CD4-positive, alpha-beta T cell treated with Interleukin-6 at 100 ng/mL for 8 hours (primary cell): ENCODE data around the gene AK9.
"Not testable (repeated sequence)": the region's sequence is repeated elsewhere in the genome, so short reads cannot be mapped to it uniquely, and the experiment has no call there.

ENCODE experiments used
- DNase-seq: peaks from one replicate; pipeline ENCODE4 v3.0.0-alpha.2; 2020; ENCODE audit warnings: mixed read lengths, low spot score

AK9 gene

DNA sequence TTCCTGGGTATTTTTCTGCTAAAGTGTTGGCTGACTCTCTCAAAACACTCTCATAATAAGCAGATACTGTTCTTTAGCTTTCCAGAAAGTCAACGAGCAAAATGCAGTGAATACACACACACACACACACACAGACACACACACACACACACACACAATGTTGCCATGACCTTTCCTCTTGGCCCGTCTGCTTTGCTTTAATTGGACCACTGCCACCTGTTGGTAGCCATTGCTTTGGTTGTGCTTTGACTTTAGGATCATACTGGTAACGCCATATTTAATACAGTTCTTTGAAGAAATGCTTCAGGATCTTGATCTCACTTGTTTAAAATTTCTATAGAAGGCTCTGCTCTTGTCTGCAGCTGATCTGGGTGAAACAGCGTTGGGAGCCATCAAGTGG, 4.5 kb upstream of the AK9 start:
- DNase-seq, result no peak

GRCh38 chr6:109693111-109693510, 2.1 kb upstream of the AK9 start:
- DNase-seq, result no peak

GRCh38 chr6:109690373-109690736, 647 bp downstream of the AK9 start:
- DNase-seq, result peak; percentile 50

GRCh38 chr6:109687271-109687761, 3.7 kb downstream of the AK9 start:
- DNase-seq, result no peak

GRCh38 chr6:109686566-109687265, 4.3 kb downstream of the AK9 start:
- no peak for DNase-seq

DNA sequence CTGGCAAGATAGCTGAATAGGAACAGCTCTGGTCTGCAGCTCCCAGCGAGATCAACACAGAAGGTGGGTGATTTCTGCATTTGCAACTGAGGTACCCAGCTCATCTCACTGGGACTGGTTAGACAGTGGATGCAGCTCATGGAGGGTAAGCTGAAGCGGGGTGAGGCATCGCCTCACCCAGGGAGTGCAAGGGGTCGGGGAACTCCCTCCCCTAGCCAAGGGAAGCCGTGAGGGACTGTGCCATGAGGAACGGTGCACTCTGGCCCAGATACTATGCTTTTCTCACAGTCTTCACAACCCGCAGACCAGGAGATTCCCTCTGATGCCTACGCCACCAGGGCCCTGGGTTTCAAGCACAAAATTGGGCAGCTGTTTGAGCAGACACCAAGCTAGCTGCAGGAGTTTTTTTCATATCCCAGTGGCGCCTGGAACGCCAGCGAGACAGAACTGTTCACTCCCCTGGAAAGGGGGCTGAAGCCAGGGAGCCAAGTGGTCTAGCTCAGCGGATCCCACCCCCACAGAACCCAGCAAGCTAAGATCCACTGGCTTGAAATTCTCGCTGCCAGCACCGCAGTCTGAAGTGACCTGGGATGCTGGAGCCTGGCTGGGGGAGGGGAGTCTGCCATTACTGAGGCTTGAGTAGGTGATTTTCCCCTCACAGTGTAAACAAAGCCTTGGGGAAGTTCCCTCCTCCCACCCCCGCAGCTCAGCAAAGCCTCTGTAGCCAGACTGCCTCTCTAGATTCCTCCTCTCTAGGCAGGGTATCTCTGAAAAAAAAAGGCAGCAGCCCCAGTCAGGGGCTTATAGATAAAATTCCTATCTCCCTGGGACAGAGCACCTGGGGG, 12.1 kb downstream of the AK9 start:
- not testable (repeated sequence) for DNase-seq

- no peak for DNase-seq
Measured at GRCh38 chr6:109678240-109678639, 12.8 kb downstream of the AK9 start.

DNA sequence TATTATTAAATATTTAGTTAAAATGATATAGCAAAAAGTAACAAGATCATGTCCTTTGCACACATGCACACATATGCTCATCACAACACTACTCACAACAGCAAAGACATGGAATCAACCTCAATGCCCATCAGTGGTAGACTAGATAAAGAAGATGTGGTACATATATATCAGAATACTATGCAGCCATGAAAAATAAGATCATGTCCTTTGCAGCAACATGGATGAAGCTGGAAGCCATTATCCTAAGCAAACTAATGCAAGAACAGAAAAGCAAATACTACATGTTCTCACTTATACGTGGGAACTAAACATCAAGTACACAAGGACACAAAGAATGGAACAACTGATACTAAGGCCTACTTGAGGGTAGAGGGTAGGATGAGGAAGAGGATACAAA, 14.3 kb downstream of the AK9 start:
- no peak for DNase-seq

DNA sequence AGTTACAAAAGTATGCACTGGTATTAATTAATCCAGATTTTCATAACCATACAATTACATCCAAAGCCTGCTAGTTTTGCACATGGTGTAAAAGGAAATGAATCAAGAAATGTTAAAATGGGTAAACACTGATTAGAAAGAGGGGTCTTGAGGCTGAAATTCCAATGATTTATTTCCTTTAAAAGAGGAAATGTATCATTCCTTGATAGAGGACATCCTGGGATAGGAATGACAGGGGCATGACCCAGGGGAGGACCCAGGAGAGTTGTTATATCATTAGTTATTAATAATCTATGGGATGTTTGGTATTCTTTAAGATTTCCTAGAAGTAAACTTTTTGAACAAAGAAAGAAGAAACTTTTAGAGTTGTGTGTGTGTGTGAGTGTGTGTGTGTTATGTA, 18.2 kb downstream of the AK9 start:
- no peak for DNase-seq

GRCh38 chr6:109672175-109672574, 18.8 kb downstream of the AK9 start:
- no peak for DNase-seq

- DNase-seq, result no peak
Measured at GRCh38 chr6:109671733-109672132, 19.3 kb downstream of the AK9 start.

DNA sequence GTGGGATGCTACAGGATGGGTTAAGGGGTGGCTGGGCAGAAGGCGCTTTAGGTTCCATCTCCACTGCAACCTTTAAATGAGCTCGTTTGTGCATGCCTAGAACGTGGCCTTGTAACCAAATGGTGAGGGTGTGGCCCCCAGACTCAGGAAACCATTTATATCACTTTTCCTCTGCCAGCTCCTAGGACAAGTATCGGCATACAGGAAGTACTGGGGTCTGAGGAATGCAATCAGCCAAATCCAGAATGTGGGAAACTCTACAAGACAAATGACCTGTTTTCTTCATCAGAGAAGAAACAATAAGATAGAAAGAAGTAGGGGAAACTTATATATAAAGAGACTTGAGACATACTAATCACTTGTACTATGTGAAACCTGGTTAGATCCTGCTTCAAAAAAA, 21.2 kb downstream of the AK9 start:
- no peak for DNase-seq

GRCh38 chr6:109662192-109662591, 28.8 kb downstream of the AK9 start:
- no peak for DNase-seq

DNA sequence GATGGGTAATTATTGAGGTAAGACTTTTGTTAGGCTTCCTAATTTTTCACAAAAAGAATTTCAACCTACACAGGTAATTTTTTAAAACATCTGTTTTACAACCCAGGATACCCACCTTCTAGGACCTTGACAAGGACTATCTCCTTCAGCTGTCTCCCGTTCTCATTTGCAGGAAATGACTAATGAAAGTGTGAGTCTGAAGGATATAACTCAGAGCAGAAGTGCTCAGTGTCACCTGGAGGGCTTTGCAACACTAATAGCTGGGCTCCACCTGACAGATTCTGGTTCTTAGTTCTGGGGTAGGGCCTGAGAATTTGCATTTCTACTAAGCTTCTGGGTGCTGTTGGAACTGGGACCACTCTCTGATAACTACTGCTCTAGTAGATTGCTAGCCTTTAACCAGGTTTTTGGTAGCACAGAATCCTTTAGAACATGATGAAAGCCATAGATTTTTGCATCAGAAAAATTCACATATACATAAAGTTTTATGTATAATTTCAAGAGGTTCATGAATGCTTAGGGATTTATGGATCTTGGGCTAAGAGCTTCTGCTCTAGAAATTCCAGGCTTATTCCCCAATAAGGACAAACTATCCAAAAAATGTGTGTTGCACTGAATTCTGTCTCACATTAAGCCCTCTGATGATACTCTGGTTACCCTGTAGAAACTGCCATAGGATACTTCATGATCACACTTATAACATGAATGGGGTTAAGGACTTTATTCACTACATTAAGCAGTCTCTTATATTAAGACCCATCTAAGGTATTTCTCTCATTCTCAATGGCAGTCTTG, 30.3 kb downstream of the AK9 start:
- no peak for DNase-seq

DNA sequence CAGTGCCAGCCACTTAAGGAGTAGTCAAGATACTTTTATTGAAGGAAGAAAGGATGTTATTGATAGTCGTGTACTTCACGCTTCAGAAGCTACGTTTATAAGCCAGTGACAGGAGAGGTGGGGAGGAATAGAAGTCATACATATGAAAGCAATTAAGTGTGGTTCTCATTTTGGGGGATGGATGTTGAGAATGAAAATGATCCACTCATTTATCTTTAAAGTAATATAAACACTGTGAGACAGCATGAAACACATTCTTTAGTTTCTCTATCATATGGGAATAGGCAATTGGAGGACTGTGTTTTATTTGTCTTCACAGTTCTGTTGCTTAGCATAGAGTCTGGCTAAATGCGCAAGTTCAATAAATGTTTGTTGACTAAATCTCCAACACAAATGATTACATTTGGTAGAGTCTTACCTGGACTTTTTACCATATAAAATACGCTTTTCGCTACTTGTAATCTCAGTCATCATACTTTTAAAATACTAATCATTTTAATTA, 35.2 kb downstream of the AK9 start:
- no peak for DNase-seq

DNA sequence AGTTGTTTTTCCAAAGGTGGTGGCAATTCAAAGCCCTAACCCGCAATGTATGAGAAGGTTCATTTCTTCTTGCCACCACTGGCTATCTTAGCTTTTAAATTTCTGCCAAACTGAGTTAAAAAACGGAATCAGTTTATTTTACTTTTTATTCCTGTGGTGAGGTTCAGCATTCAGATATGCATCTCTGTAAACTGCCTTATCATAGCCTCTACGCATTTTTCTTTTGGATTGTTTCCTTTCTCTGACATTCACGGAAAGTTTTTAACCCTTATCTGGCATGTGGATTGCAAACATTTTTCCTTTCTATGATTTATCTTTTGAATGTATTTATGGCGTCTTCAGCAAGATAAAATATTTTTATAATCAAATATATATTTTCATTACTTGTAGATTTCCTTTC, 37.7 kb downstream of the AK9 start:
- DNase-seq, result no peak

- DNase-seq, result no peak
Measured at GRCh38 chr6:109644131-109644530, 46.9 kb downstream of the AK9 start.

- DNase-seq, result no peak
Measured at GRCh38 chr6:109632405-109632804, 58.6 kb downstream of the AK9 start.

GRCh38 chr6:109631403-109631802, 59.6 kb downstream of the AK9 start:
- DNase-seq, result no peak

DNA sequence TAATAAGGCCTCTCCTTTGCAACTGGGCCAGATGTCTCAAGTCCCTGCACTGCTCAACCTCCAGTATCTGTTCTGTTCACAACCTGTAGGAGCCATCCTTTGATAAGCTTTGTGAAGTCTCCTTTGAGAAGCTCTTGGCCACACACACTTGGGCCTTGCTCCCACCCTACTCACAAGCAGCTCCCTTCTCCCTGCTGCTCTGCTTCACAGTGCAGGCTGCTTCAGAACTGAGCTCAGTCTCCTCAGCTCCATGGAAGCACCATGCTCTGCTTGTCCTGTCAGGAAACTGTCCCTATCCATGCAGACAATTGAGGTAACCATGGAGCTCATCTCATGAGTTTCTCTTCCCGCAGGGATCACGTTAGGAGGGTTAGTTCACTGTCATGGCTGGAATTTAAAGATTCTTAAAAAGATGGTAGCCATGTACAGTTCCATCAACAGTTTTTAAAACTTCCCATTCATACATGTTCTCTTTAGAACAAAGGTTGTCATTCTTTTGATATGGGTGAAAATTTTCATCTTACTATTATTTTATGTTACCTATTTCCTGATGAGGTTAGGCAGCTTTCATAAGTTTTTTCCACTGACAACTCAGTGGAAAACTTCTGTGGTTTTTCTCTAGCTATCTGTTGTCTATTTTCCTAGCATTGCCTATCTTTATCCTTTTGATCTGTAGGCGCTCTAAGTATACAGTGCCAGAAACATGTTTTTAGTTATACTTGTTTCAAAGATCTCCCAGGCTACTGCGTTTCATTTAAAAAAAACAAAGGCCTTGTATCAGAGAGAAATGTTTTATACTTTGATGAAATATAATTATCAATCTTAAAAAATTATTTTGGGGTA, 62.6 kb downstream of the AK9 start:
- no peak for DNase-seq

GRCh38 chr6:109626311-109626710, 64.7 kb downstream of the AK9 start:
- DNase-seq, result no peak

GRCh38 chr6:109625199-109625598, 65.8 kb downstream of the AK9 start:
- DNase-seq, result no peak
